ENCODE data around the gene ALX3. TPM values are rescaled to one million over a fixed set of nuclear protein-coding genes. Genes with fewer than 3 reads are reported as not detected.

ALX3 gene
- total RNA-seq, 1 experiment from 2014 or later: not detected

DNA sequence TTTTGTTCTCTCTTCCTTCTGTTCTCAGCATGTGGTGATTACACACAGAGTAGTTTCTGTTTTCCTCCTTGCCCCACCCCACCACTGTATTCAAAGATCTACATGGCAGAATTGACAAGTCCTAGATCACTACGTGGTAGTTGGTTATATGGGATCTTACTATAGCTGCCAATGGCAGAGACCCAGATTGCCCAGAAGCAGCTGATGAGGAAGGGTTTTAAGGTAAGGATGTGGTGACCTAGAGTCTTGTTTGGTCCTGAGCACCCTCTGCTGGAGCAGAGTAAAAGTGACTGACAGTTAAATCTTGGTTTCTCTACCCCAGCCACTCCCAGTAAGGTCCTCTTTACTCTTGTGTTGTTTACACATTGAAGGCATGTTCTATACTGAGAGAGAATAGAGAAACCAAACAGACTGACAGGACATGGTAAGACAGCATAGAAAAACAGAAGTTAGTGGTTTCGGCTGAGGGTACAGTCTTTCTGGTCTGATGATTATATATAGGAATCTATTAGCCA, 58.9 kb downstream of the ALX3 start:
- peak; percentile 33 for DNase-seq (ENCODE audit: extremely low read depth, low read depth)

Other genes with a start within 250 kb of the ALX3 start
- gene CSF1, start 159.8 kb downstream of the ALX3 start, total RNA-seq (2014; rRNA removed; shearing (Covaris generic)): 7.7 and 9.5 TPM in 2 replicates
- 54.8 and 66.8 TPM in 2 replicates for gene AHCYL1, start 85.9 kb downstream of the ALX3 start, total RNA-seq (2014; rRNA removed; shearing (Covaris generic))
- gene STRIP1, start 36.0 kb downstream of the ALX3 start, total RNA-seq (2014; rRNA removed; shearing (Covaris generic)): 20.8 and 22.5 TPM in 2 replicates
- gene UBL4B, start 41.8 kb upstream of the ALX3 start, total RNA-seq (2014; rRNA removed; shearing (Covaris generic)): not detected in 2 replicates
- not detected in 2 replicates for gene SLC6A17, start 79.8 kb upstream of the ALX3 start, total RNA-seq (2014; rRNA removed; shearing (Covaris generic))
- gene KCNC4, start 139.6 kb upstream of the ALX3 start, total RNA-seq (2014; rRNA removed; shearing (Covaris generic)): 1.3 and 1.8 TPM in 2 replicates

Measured in NCI-H460 (cell line).